T-helper 17 cell (primary cell): ENCODE measurements around the gene YJU2. TPM values are rescaled to one million over a fixed set of nuclear protein-coding genes. Genes with fewer than 3 reads are reported as not detected.
A peak's percentile ranks its signal among the peaks of the same experiment; 100 is the strongest.

Experiments used
- ATAC-seq: fragments of 150-1000 bp; cut with Tn5 transposase; 2 replicates; pipeline ENCODE4 v1.10.0; 2021; ENCODE audit warnings: mild to moderate bottlenecking, moderate library complexity
- DNase-seq, 3 donors: peaks; one replicate each; pipeline versions ENCODE4 v3.0.0 to v3.0.0-alpha.2; 2020 to 2021
- H3K9me3 ChIP-seq: one replicate; pipeline ENCODE4 v1.7.0; 2013; ENCODE audit warnings: low read length, mild to moderate bottlenecking; ENCODE audit not compliant: control insufficient read depth, poor library complexity, severe bottlenecking
- H3K27ac Mint-ChIP-seq: one replicate; pipeline ENCODE4 v1.8.0; 2022; ENCODE audit warnings: mild to moderate bottlenecking, moderate library complexity, mixed read lengths
- H3K27me3 Mint-ChIP-seq: one replicate; pipeline ENCODE4 v1.8.0; 2022; ENCODE audit warnings: mixed read lengths
- H3K36me3 Mint-ChIP-seq: one replicate; pipeline ENCODE4 v1.8.0; 2022; ENCODE audit warnings: low read depth, mixed read lengths
- H3K4me1 Mint-ChIP-seq: one replicate; pipeline ENCODE4 v1.8.0; 2022; ENCODE audit warnings: mild to moderate bottlenecking, mixed read lengths
- H3K4me3 Mint-ChIP-seq: one replicate; pipeline ENCODE4 v1.8.0; 2022; ENCODE audit warnings: mild to moderate bottlenecking, moderate library complexity, mixed read lengths
- total RNA-seq, 4 donors: library from RNA in 2 of 4; stranded (reverse) in 2 of 4; gene quantifications; one replicate each; pipeline ENCODE4 v1.2.3 and lab custom pipeline; 2022 to 2026

The YJU2 gene
- 10 to 100 TPM; 34.9 to 46.1 TPM for total RNA-seq
- total RNA-seq (lab: John Stamatoyannopoulos, UW) = 34.9 to 47.4 reads per million in 2 donors

- DNase-seq = peak; percentile 95 to 98 (median 98)
- peak within 1 kb of the TSS; percentile 96 for H3K4me3 Mint-ChIP-seq
- no peaks in the 10 kb centered on the region for H3K9me3 ChIP-seq
- peak; percentile 96 for ATAC-seq
- H3K27me3 Mint-ChIP-seq = no peaks in the 10 kb centered on the region
- H3K36me3 Mint-ChIP-seq = peaks cover 14% of the 10 kb centered on the region
- peak within 1 kb of the TSS; percentile 99 for H3K27ac Mint-ChIP-seq
- H3K4me1 Mint-ChIP-seq = peaks cover 18% of the 10 kb centered on the region
Measured at GRCh38 chr19:4246767-4247593, at the start of gene YJU2. Gene YJU2, plus strand, starts transcription at chr19:4247080. Its CDS starts 67 bp downstream, at chr19:4247147.

- H3K27ac Mint-ChIP-seq = no peak overlapping the region
- DNase-seq = no peak
- H3K36me3 Mint-ChIP-seq = peaks cover 13% of the 10 kb centered on the region
- H3K27me3 Mint-ChIP-seq = peaks cover 54% of the 10 kb centered on the region
- H3K9me3 ChIP-seq = no peaks in the 10 kb centered on the region
- peaks cover 15% of the 10 kb centered on the region for H3K4me1 Mint-ChIP-seq
- peak overlapping the region; percentile 15 for H3K4me3 Mint-ChIP-seq
- ATAC-seq = no peak
Measured at GRCh38 chr19:4197228-4197624, 49.7 kb upstream of the YJU2 start.

GRCh38 chr19:4197625-4198466 is 49.0 kb upstream of the YJU2 start:
- peaks cover 54% of the 10 kb centered on the region for H3K27me3 Mint-ChIP-seq
- H3K4me1 Mint-ChIP-seq = peaks cover 15% of the 10 kb centered on the region
- H3K4me3 Mint-ChIP-seq = peak overlapping the region; percentile 4
- H3K27ac Mint-ChIP-seq = no peak overlapping the region
- ATAC-seq (no peak), DNase-seq (no peak)
- H3K36me3 Mint-ChIP-seq = peaks cover 13% of the 10 kb centered on the region
- H3K9me3 ChIP-seq = no peaks in the 10 kb centered on the region

GRCh38 chr19:4198467-4199126 is 48.3 kb upstream of the YJU2 start:
- Mint-ChIP-seq H3K36me3 (peaks cover 12% of the 10 kb centered on the region), H3K27me3 (peaks cover 48% of the 10 kb centered on the region), H3K4me3 (peak overlapping the region; percentile 47), H3K4me1 (peaks cover 15% of the 10 kb centered on the region), H3K27ac (peak overlapping the region; percentile 10)
- ATAC-seq (no peak), DNase-seq (no peak)
- no peaks in the 10 kb centered on the region for H3K9me3 ChIP-seq

GRCh38 chr19:4199699-4200293 is 47.1 kb upstream of the YJU2 start:
- Mint-ChIP-seq H3K4me1 (peaks cover 15% of the 10 kb centered on the region), H3K36me3 (peaks cover 10% of the 10 kb centered on the region), H3K27me3 (peaks cover 40% of the 10 kb centered on the region), H3K27ac (no peak overlapping the region), H3K4me3 (no peak overlapping the region)
- no peak for ATAC-seq
- no peak for DNase-seq
- no peaks in the 10 kb centered on the region for H3K9me3 ChIP-seq

GRCh38 chr19:4200940-4201542 is 45.8 kb upstream of the YJU2 start:
- H3K4me1 Mint-ChIP-seq = peaks cover 15% of the 10 kb centered on the region

GRCh38 chr19:4201798-4202197 is 45.1 kb upstream of the YJU2 start:
- Mint-ChIP-seq H3K4me1 (peaks cover 15% of the 10 kb centered on the region), H3K27me3 (peaks cover 22% of the 10 kb centered on the region), H3K4me3 (no peak overlapping the region), H3K36me3 (peaks cover 10% of the 10 kb centered on the region), H3K27ac (no peak overlapping the region)
- no peaks in the 10 kb centered on the region for H3K9me3 ChIP-seq
- DNase-seq (no peak), ATAC-seq (no peak)

More at GRCh38 chr19:4200940-4201542, 45.8 kb upstream of the YJU2 start:
- H3K27me3 Mint-ChIP-seq = peaks cover 28% of the 10 kb centered on the region
- H3K4me3 Mint-ChIP-seq = no peak overlapping the region
- no peak overlapping the region for H3K27ac Mint-ChIP-seq
- H3K9me3 ChIP-seq = no peaks in the 10 kb centered on the region
- no peak for ATAC-seq
- peaks cover 10% of the 10 kb centered on the region for H3K36me3 Mint-ChIP-seq
- no peak for DNase-seq

GRCh38 chr19:4206818-4207484 is 39.9 kb upstream of the YJU2 start:
- Mint-ChIP-seq H3K4me3 (no peak overlapping the region), H3K36me3 (no peaks in the 10 kb centered on the region), H3K27ac (no peak overlapping the region), H3K27me3 (peaks cover 5% of the 10 kb centered on the region), H3K4me1 (peaks cover 4% of the 10 kb centered on the region)
- DNase-seq (no peak), ATAC-seq (no peak)
- H3K9me3 ChIP-seq = no peaks in the 10 kb centered on the region

- H3K4me3 Mint-ChIP-seq = no peak overlapping the region
- peaks cover 4% of the 10 kb centered on the region for H3K4me1 Mint-ChIP-seq
- no peak overlapping the region for H3K27ac Mint-ChIP-seq
- H3K27me3 Mint-ChIP-seq = peaks cover 5% of the 10 kb centered on the region
- ATAC-seq (no peak), DNase-seq (no peak)
- no peaks in the 10 kb centered on the region for H3K36me3 Mint-ChIP-seq
- no peaks in the 10 kb centered on the region for H3K9me3 ChIP-seq
Measured at GRCh38 chr19:4208385-4209094, 38.3 kb upstream of the YJU2 start.

- DNase-seq (no peak), ATAC-seq (no peak)
- Mint-ChIP-seq H3K36me3 (no peaks in the 10 kb centered on the region), H3K27me3 (peaks cover 5% of the 10 kb centered on the region), H3K27ac (no peak overlapping the region), H3K4me3 (no peak overlapping the region), H3K4me1 (peaks cover 8% of the 10 kb centered on the region)
- no peaks in the 10 kb centered on the region for H3K9me3 ChIP-seq
Measured at GRCh38 chr19:4210166-4210731, 36.6 kb upstream of the YJU2 start.

- Mint-ChIP-seq H3K4me3 (no peak overlapping the region), H3K27ac (no peak overlapping the region), H3K4me1 (peaks cover 8% of the 10 kb centered on the region), H3K36me3 (no peaks in the 10 kb centered on the region), H3K27me3 (no peaks in the 10 kb centered on the region)
- DNase-seq (no peak), ATAC-seq (no peak)
- H3K9me3 ChIP-seq = no peaks in the 10 kb centered on the region
Measured at GRCh38 chr19:4213116-4213515, 33.8 kb upstream of the YJU2 start.
